Thyroid gland (tissue), 4 donors: Measurements from ENCODE around the gene RFX3. TPM values are rescaled to one million over a fixed set of nuclear protein-coding genes. Genes with fewer than 3 reads are reported as not detected.

Experiments used
- DNase-seq, 2 donors: peaks; one replicate each; pipeline ENCODE4 v3.0.0-alpha.2; 2019
- H3K27ac ChIP-seq, 3 donors: fragments of 200-600 bp; sonication (generic); 1 replicate in 2 of 3; 2 replicates in 1 of 3; pipeline ENCODE4 v1.5.1; 2016 to 2019; ENCODE audit warnings: mild to moderate bottlenecking in 1 of 3, moderate library complexity in 1 of 3
- H3K27me3 ChIP-seq: fragments of 200-600 bp; sonication (generic); one replicate; pipeline ENCODE4 v1.5.1; 2019
- H3K36me3 ChIP-seq, 2 donors: fragments of 200-600 bp; sonication (generic); one replicate each; pipeline ENCODE4 v1.5.1; 2016 to 2019
- H3K4me1 ChIP-seq, 2 donors: fragments of 200-600 bp; sonication (generic); one replicate each; pipeline ENCODE4 v1.5.1; 2017 to 2019
- H3K4me3 ChIP-seq, 3 donors: fragments of 200-600 bp; sonication (generic); replicated peaks in 1 of 3; 1 replicate in 2 of 3; 2 replicates in 1 of 3; pipeline ENCODE4 v1.5.1; 2016; ENCODE audit warnings: mild to moderate bottlenecking in 1 of 3
- H3K9me3 ChIP-seq: fragments of 200-600 bp; sonication (generic); one replicate; pipeline ENCODE4 v1.5.1; 2017
- CTCF ChIP-seq, 6 experiments: fragments of 200-600 bp in 3 of 6; fragments of 450-650 bp in 3 of 6; sonication (generic) in 3 of 6; IDR thresholded peaks; one replicate each; pipeline ENCODE4 v1.5.1; 2016 to 2019; ENCODE audit warnings: antibody characterized with exemption in 6 of 6, mild to moderate bottlenecking in 2 of 6, inconsistent platforms in 1 of 6, moderate library complexity in 1 of 6
- POLR2A ChIP-seq, 2 donors: fragments of 450-650 bp; IDR thresholded peaks; one replicate each; pipeline ENCODE4 v1.6.1; 2017; ENCODE audit warnings: antibody characterized with exemption in 2 of 2, mild to moderate bottlenecking in 2 of 2, moderate library complexity in 1 of 2
- WGBS, 2 donors: methylation state at CpG; one replicate each; pipeline ENCODE4 v1.1.5; 2017; 5-methylcytosine and 5-hydroxymethylcytosine counted together
- intact Hi-C: fragments of 100-400 bp; cut with DNase I; formaldehyde crosslinking; loops from one replicate; pipeline ENCODE4 v1.15.1; 2023
- total RNA-seq, 4 donors: library from RNA; depleted of rRNA; stranded (reverse); fragments of >200 nt; gene quantifications; one replicate each; pipeline ENCODE4 v1.2.3, GENCODE V29; 2016

RFX3 gene
- total RNA-seq, 4 donors from 2014 or later = 8.8 to 16.7 (median 12.3) TPM

GRCh38 chr9:3528451-3528850, 2.6 kb upstream of the RFX3 start:
- peaks cover 0 to 14% of the 10 kb centered on the region in 2 donors for H3K4me1 ChIP-seq
- 85 to 93% methylated on average over 7 of the region's 7 CpGs for WGBS, 2 donors
- TF ChIP-seq POLR2A (IDR thresholded peaks at IDR 0.05) (no peak), CTCF (IDR thresholded peaks at IDR 0.05) (no peak)
- DNase-seq = no peak
- no peak overlapping the region for H3K27ac ChIP-seq
- no peaks in the 10 kb centered on the region for H3K9me3 ChIP-seq
- H3K4me3 ChIP-seq = no peak overlapping the region
- no peaks in the 10 kb centered on the region for H3K36me3 ChIP-seq
- intact Hi-C loops = no loop called here
- no peaks in the 10 kb centered on the region for H3K27me3 ChIP-seq

GRCh38 chr9:3526997-3527940, 1.5 kb upstream of the RFX3 start:
- intact Hi-C loops = no loop called here
- Histone ChIP-seq H3K36me3 (no peaks in the 10 kb centered on the region), H3K27me3 (no peaks in the 10 kb centered on the region), H3K4me3 (peak overlapping the region; percentile 88 to 95 (median 93)), H3K27ac (peak overlapping the region; percentile 99 to 100 (median 100)), H3K4me1 (peaks cover 0 to 14% of the 10 kb centered on the region in 2 donors), H3K9me3 (no peaks in the 10 kb centered on the region)
- 21 to 26% methylated on average over 19 of the region's 19 CpGs for WGBS, 2 donors
- TF ChIP-seq POLR2A (IDR thresholded peaks at IDR 0.05) (no peak), CTCF (IDR thresholded peaks at IDR 0.05) (no peak)
- DNase-seq = peak; percentile 12 to 16

GRCh38 chr9:3526165-3526996, 580 bp upstream of the RFX3 start:
- peak overlapping the region; percentile 99 to 100 (median 100) for H3K27ac ChIP-seq
- DNase-seq = peak; percentile 86 to 87
- H3K4me3 ChIP-seq = peak overlapping the region; percentile 88 to 95 (median 93)
- 0 to 1% methylated on average over 34 to 38 of the region's 74 CpGs for WGBS, 2 donors
- TF ChIP-seq POLR2A (IDR thresholded peaks at IDR 0.05) (peak; percentile 89 to 97), CTCF (IDR thresholded peaks at IDR 0.05) (no peak)
- H3K4me1 ChIP-seq = peaks cover 0 to 14% of the 10 kb centered on the region in 2 donors
- no peaks in the 10 kb centered on the region for H3K36me3 ChIP-seq
- no peaks in the 10 kb centered on the region for H3K9me3 ChIP-seq
- intact Hi-C loops = no loop called here
- H3K27me3 ChIP-seq = no peaks in the 10 kb centered on the region

- TF ChIP-seq POLR2A (IDR thresholded peaks at IDR 0.05) (no peak), CTCF (IDR thresholded peaks at IDR 0.05) (no peak)
- intact Hi-C loops = no loop called here
- H3K27me3 ChIP-seq = no peaks in the 10 kb centered on the region
- peaks cover 0 to 14% of the 10 kb centered on the region in 2 donors for H3K4me1 ChIP-seq
- peak overlapping the region; percentile 83 to 95 (median 88) for H3K4me3 ChIP-seq
- DNase-seq = no peak
- no peaks in the 10 kb centered on the region for H3K9me3 ChIP-seq
- no peaks in the 10 kb centered on the region for H3K36me3 ChIP-seq
- peak overlapping the region; percentile 46 to 100 (median 99) for H3K27ac ChIP-seq
- WGBS, 2 donors = 0 to 1% methylated on average over 27 to 41 of the region's 43 CpGs
These were observed 535 bp downstream of the RFX3 start for GRCh38 chr9:3525096-3525835.
